ENCODE data around the gene KIF1B.

The KIF1B gene

GRCh38 chr1:10319750-10320149 lies 109.4 kb downstream of the KIF1B start:
- TF ChIP-seq CTCF (IDR thresholded peaks at IDR 0.05; ENCODE audit: low read depth, low read length, missing control alignments): no peak
- in situ Hi-C loops (cut with HindIII; ENCODE audit: low sequenced_read_pairs): loop anchor here (10.0 kb wide), 1 partner anchor 175 kb away; no protein-coding TSS in a partner anchor
- DNase-seq (ENCODE audit: low read depth): no peak
- no peak overlapping the region for H3K4me3 ChIP-seq (ENCODE audit: low read depth, low read length)

GRCh38 chr1:10320336-10320735 lies 110.0 kb downstream of the KIF1B start:
- no peak for TF ChIP-seq CTCF (IDR thresholded peaks at IDR 0.05; ENCODE audit: low read depth, low read length, missing control alignments)
- no peak for DNase-seq (ENCODE audit: low read depth)
- in situ Hi-C loops (cut with HindIII; ENCODE audit: low sequenced_read_pairs): loop anchor here (10.0 kb wide), 1 partner anchor 174 kb away; no protein-coding TSS in a partner anchor
- H3K4me3 ChIP-seq (ENCODE audit: low read depth, low read length): no peak overlapping the region

- in situ Hi-C loops (cut with HindIII; ENCODE audit: low sequenced_read_pairs): loop anchor here (10.0 kb wide), 1 partner anchor 172 kb away; no protein-coding TSS in a partner anchor
- no peak overlapping the region for H3K4me3 ChIP-seq (ENCODE audit: low read depth, low read length)
- no peak for DNase-seq (ENCODE audit: low read depth)
- TF ChIP-seq CTCF (IDR thresholded peaks at IDR 0.05; ENCODE audit: low read depth, low read length, missing control alignments): no peak
Measured at GRCh38 chr1:10322821-10323220, 112.5 kb downstream of the KIF1B start.

- in situ Hi-C loops (cut with HindIII; ENCODE audit: low sequenced_read_pairs): loop anchor here (10.0 kb wide), 1 partner anchor 170 kb away; no protein-coding TSS in a partner anchor
- TF ChIP-seq CTCF (IDR thresholded peaks at IDR 0.05; ENCODE audit: low read depth, low read length, missing control alignments): no peak
- no peak for DNase-seq (ENCODE audit: low read depth)
- no peak overlapping the region for H3K4me3 ChIP-seq (ENCODE audit: low read depth, low read length)
Measured at GRCh38 chr1:10324627-10325026, 114.3 kb downstream of the KIF1B start.

- no peak overlapping the region for H3K4me3 ChIP-seq (ENCODE audit: low read depth, low read length)
- DNase-seq (ENCODE audit: low read depth): no peak
- in situ Hi-C loops (cut with HindIII; ENCODE audit: low sequenced_read_pairs): loop anchor here (10.0 kb wide), 1 partner anchor 169 kb away; no protein-coding TSS in a partner anchor
- TF ChIP-seq CTCF (IDR thresholded peaks at IDR 0.05; ENCODE audit: low read depth, low read length, missing control alignments): no peak
Measured at GRCh38 chr1:10325521-10325920, 115.2 kb downstream of the KIF1B start.

GRCh38 chr1:10326251-10326650 lies 115.9 kb downstream of the KIF1B start:
- TF ChIP-seq CTCF (IDR thresholded peaks at IDR 0.05; ENCODE audit: low read depth, low read length, missing control alignments): no peak
- in situ Hi-C loops (cut with HindIII; ENCODE audit: low sequenced_read_pairs): loop anchor here (10.0 kb wide), 1 partner anchor 169 kb away; no protein-coding TSS in a partner anchor
- no peak overlapping the region for H3K4me3 ChIP-seq (ENCODE audit: low read depth, low read length)
- DNase-seq (ENCODE audit: low read depth): no peak

Data from astrocyte of the cerebellum (primary cell).